Smooth muscle cell (in vitro differentiated cells): ENCODE data around the gene BLOC1S6. TPM values are rescaled to one million over a fixed set of nuclear protein-coding genes. Genes with fewer than 3 reads are reported as not detected.

ENCODE experiments used
- DNase-seq: peaks from one replicate; lab custom pipeline; 2025; ENCODE audit not compliant: unreplicated experiment; lab: John Stamatoyannopoulos, UW
- H2AFZ ChIP-seq: fragments of 200-600 bp; sonication (generic); 2 replicates; pipeline ENCODE4 v1.6.0; 2016; ENCODE audit warnings: antibody characterized with exemption, low read depth, mild to moderate bottlenecking
- H3F3A ChIP-seq: fragments of 200-600 bp; sonication (generic); 2 replicates; pipeline ENCODE4 v1.6.0; 2017; ENCODE audit warnings: antibody characterized with exemption, low read depth
- H3K27ac ChIP-seq: fragments of 200-600 bp; sonication (generic); 2 replicates; pipeline ENCODE4 v1.5.1; 2016; ENCODE audit warnings: low read depth, mild to moderate bottlenecking
- H3K27me3 ChIP-seq: fragments of 200-600 bp; sonication (generic); 2 replicates; pipeline ENCODE4 v1.6.1; 2016; ENCODE audit warnings: low read depth, mild to moderate bottlenecking
- H3K36me3 ChIP-seq: fragments of 200-600 bp; sonication (generic); 2 replicates; pipeline ENCODE4 v1.5.1; 2016; ENCODE audit warnings: low read depth
- H3K4me1 ChIP-seq: fragments of 200-600 bp; sonication (generic); 2 replicates; pipeline ENCODE4 v1.5.1; 2016; ENCODE audit warnings: low read depth
- H3K4me2 ChIP-seq: fragments of 200-600 bp; sonication (generic); 2 replicates; pipeline ENCODE4 v1.6.0; 2016; ENCODE audit warnings: mild to moderate bottlenecking
- H3K4me3 ChIP-seq: fragments of 200-600 bp; sonication (generic); 2 replicates; pipeline ENCODE4 v1.5.1; 2016; ENCODE audit warnings: mild to moderate bottlenecking
- H3K79me2 ChIP-seq: fragments of 200-600 bp; sonication (generic); 2 replicates; pipeline ENCODE4 v1.6.0; 2016; ENCODE audit warnings: low read depth, mild to moderate bottlenecking
- H3K9ac ChIP-seq: fragments of 200-600 bp; sonication (generic); 2 replicates; pipeline ENCODE4 v1.6.0; 2016; ENCODE audit warnings: low read depth
- H3K9me3 ChIP-seq: fragments of 200-600 bp; sonication (generic); replicated peaks from 2 replicates; pipeline ENCODE4 v1.5.1; 2016; ENCODE audit warnings: low read depth
- H4K20me1 ChIP-seq: fragments of 200-600 bp; sonication (generic); 2 replicates; pipeline ENCODE4 v1.6.0; 2016; ENCODE audit warnings: low read depth
- WGBS: methylation state at CpG from one replicate; pipeline ENCODE4 v1.1.7; 2016; ENCODE audit warnings: low lambda C conversion rate; 5-methylcytosine and 5-hydroxymethylcytosine counted together
- polyA plus RNA-seq: library from polyadenylated mRNA; unstranded; fragments of >200 nt; fragmentation: Nextera tagmentation; extraction: Ambion mirVana; gene quantifications from 2 replicates; pipeline ENCODE4 v1.2.1, GENCODE V29; 2016
- total RNA-seq: library from RNA; depleted of rRNA; stranded (reverse); fragments of >200 nt; gene quantifications from 2 replicates; pipeline ENCODE4 v1.2.3, GENCODE V29; 2014
- TF ChIP-seq, protein P1 (sequence below): fragments of 200-600 bp; sonication (generic); IDR thresholded peaks from 2 replicates; pipeline ENCODE4 v1.5.1; 2017; ENCODE audit warnings: borderline replicate concordance, mild to moderate bottlenecking, antibody characterized with exemption; ENCODE audit not compliant: insufficient read depth, poor library complexity, severe bottlenecking

The BLOC1S6 gene
- total and polyA plus RNA-seq, 2 experiments from 2014 or later = 34.8 to 50.3 TPM

- no peak for DNase-seq
- no peaks in the 10 kb centered on the region for H3K27me3 ChIP-seq
- peak overlapping the region; percentile 75 for H3K9ac ChIP-seq
- TF ChIP-seq, protein P1, sequence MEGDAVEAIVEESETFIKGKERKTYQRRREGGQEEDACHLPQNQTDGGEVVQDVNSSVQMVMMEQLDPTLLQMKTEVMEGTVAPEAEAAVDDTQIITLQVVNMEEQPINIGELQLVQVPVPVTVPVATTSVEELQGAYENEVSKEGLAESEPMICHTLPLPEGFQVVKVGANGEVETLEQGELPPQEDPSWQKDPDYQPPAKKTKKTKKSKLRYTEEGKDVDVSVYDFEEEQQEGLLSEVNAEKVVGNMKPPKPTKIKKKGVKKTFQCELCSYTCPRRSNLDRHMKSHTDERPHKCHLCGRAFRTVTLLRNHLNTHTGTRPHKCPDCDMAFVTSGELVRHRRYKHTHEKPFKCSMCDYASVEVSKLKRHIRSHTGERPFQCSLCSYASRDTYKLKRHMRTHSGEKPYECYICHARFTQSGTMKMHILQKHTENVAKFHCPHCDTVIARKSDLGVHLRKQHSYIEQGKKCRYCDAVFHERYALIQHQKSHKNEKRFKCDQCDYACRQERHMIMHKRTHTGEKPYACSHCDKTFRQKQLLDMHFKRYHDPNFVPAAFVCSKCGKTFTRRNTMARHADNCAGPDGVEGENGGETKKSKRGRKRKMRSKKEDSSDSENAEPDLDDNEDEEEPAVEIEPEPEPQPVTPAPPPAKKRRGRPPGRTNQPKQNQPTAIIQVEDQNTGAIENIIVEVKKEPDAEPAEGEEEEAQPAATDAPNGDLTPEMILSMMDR = no peak
- H3K4me3 ChIP-seq = no peak overlapping the region
- H2AFZ ChIP-seq = no peak overlapping the region
- H3F3A ChIP-seq = peaks cover 24% of the 10 kb centered on the region
- H3K27ac ChIP-seq = peak overlapping the region; percentile 96
- no peaks in the 10 kb centered on the region for H3K79me2 ChIP-seq
- H3K4me2 ChIP-seq = peak overlapping the region; percentile 69
- no peaks in the 10 kb centered on the region for H4K20me1 ChIP-seq
- H3K4me1 ChIP-seq = peaks cover 9% of the 10 kb centered on the region
- no peaks in the 10 kb centered on the region for H3K9me3 ChIP-seq
- 18% methylated on average over 2 of the region's 2 CpGs for WGBS
- H3K36me3 ChIP-seq = no peaks in the 10 kb centered on the region
Observed at GRCh38 chr15:45640616-45641015, 53.4 kb downstream of the BLOC1S6 start.

DNA sequence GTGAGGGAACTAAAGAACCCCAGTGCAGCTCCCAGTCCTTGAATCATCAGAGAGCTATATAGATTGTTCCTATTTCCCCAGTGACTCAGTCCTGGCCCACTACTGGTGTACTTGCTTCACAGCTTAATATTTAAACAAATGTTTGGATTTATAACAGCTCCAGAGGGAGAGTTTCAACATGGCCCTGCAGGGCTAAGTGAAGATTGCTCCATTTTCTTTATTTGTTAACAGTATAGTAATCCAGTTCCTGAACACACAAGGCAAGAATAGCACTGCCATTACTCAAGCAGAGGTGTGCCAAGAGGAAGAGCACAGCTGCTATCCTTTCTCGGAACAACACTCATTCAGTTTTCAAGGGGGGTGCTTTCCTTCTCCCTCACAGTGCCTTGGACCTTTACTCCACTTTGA, 54.2 kb downstream of the BLOC1S6 start:
- Histone ChIP-seq H4K20me1 (no peaks in the 10 kb centered on the region), H3K79me2 (no peaks in the 10 kb centered on the region), H3K4me3 (no peak overlapping the region), H3F3A (peaks cover 28% of the 10 kb centered on the region), H3K27me3 (no peaks in the 10 kb centered on the region), H3K9ac (peak overlapping the region; percentile 75), H3K36me3 (no peaks in the 10 kb centered on the region), H3K27ac (peak overlapping the region; percentile 96), H2AFZ (no peak overlapping the region), H3K4me2 (peak overlapping the region; percentile 69), H3K9me3 (no peaks in the 10 kb centered on the region), H3K4me1 (peaks cover 8% of the 10 kb centered on the region)
- WGBS = 28% methylated on average over 1 of the region's 1 CpG
- TF ChIP-seq, protein P1 = no peak
- no peak for DNase-seq

GRCh38 chr15:45641999-45642932, 55.1 kb downstream of the BLOC1S6 start:
- Histone ChIP-seq H2AFZ (no peak overlapping the region), H3K36me3 (no peaks in the 10 kb centered on the region), H3K27ac (peak overlapping the region; percentile 96), H3K4me2 (peak overlapping the region; percentile 69), H3K79me2 (no peaks in the 10 kb centered on the region), H4K20me1 (no peaks in the 10 kb centered on the region), H3K4me3 (no peak overlapping the region), H3K27me3 (no peaks in the 10 kb centered on the region), H3K4me1 (peaks cover 8% of the 10 kb centered on the region), H3K9me3 (no peaks in the 10 kb centered on the region), H3K9ac (peak overlapping the region; percentile 26), H3F3A (peaks cover 28% of the 10 kb centered on the region)
- DNase-seq = no peak
- 52% methylated on average over 7 of the region's 7 CpGs for WGBS
- TF ChIP-seq, protein P1 = no peak

GRCh38 chr15:45644437-45644836, 57.3 kb downstream of the BLOC1S6 start:
- no peak overlapping the region for H3K4me2 ChIP-seq
- H3K27ac ChIP-seq = no peak overlapping the region
- no peaks in the 10 kb centered on the region for H3K36me3 ChIP-seq
- H3K4me1 ChIP-seq = peaks cover 8% of the 10 kb centered on the region
- no peak overlapping the region for H3K4me3 ChIP-seq
- no peak for DNase-seq
- WGBS = 40% methylated on average over 2 of the region's 2 CpGs
- TF ChIP-seq, protein P1 = no peak
- no peaks in the 10 kb centered on the region for H3K79me2 ChIP-seq
- no peak overlapping the region for H2AFZ ChIP-seq
- no peak overlapping the region for H3K9ac ChIP-seq
- no peaks in the 10 kb centered on the region for H3K27me3 ChIP-seq
- H3F3A ChIP-seq = peaks cover 25% of the 10 kb centered on the region
- no peaks in the 10 kb centered on the region for H4K20me1 ChIP-seq
- H3K9me3 ChIP-seq = no peaks in the 10 kb centered on the region
